Measurements from ENCODE around the gene MPPED1. TPM values are rescaled to one million over a fixed set of nuclear protein-coding genes. Genes with fewer than 3 reads are reported as not detected.

The MPPED1 gene
- total and polyA plus RNA-seq, 3 experiments from 2014 or later, result not detected

DNA sequence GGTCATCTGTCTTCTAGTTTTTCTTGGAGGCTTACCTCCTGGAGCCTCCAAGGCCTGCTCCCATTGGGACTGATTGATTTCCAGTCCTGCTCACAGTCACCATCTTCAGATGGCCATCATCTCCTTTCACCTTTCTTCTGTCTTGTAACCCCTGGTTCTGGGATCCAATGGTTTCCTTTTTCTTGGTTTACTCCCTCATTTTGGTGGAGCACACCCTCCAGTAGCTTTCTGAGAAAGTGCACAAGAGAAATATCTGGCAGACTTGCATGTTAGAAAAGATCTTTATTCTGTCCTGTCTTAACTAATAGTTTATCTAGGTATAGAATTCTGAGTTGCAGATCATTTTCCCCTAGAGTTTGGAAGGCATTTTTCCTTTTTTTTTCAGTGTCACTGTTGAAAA, 50.9 kb downstream of the MPPED1 start:
- Mint-ChIP-seq H3K36me3 (peaks cover 0 to 12% (median 2%) of the 10 kb centered on the region in 3 donors), H3K9me3 (peaks cover 11 to 21% (median 16%) of the 10 kb centered on the region in 5 donors), H3K27me3 (peaks cover 23 to 64% of the 10 kb centered on the region in 2 donors), H3K27ac (no peak overlapping the region), H3K4me3 (no peak overlapping the region), H3K4me1 (no peaks in the 10 kb centered on the region)
- no peak for DNase-seq
- ChIA-PET CTCF (no interaction called here), POLR2A (no interaction called here)
- Histone ChIP-seq H3K36me3 (ENCODE audit: insufficient read depth, low read length) (no peaks in the 10 kb centered on the region), H3K27ac (ENCODE audit: low read depth, low read length) (no peak overlapping the region), H3K9me3 (ENCODE audit: low read length) (no peaks in the 10 kb centered on the region), H3K27me3 (ENCODE audit: insufficient read depth, low read length, poor library complexity, severe bottlenecking) (no peaks in the 10 kb centered on the region), H3K4me1 (ENCODE audit: insufficient read depth, low read length) (no peaks in the 10 kb centered on the region), H3K4me3 (ENCODE audit: low read length) (no peak overlapping the region)

DNA sequence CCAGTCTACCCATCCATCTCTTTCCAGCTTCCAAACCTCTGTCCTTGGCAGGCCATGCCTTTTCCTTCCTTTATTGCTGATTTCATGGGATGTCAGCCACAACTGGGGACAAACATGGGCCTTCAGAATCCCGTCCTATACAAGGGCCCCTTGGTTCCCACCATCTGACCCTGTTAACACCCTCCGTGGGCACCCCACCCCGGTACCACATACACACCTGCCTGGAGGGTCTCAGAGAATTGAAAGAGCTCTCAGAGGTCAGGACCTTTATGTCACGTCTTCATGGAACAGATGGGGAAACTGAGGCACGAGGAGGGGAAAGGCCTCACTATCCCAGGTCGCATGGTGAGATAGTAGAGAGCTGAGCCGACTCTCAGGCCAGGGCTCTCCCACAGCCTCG, 53.0 kb downstream of the MPPED1 start:
- peaks cover 29 to 66% of the 10 kb centered on the region in 2 donors for H3K27me3 Mint-ChIP-seq

DNA sequence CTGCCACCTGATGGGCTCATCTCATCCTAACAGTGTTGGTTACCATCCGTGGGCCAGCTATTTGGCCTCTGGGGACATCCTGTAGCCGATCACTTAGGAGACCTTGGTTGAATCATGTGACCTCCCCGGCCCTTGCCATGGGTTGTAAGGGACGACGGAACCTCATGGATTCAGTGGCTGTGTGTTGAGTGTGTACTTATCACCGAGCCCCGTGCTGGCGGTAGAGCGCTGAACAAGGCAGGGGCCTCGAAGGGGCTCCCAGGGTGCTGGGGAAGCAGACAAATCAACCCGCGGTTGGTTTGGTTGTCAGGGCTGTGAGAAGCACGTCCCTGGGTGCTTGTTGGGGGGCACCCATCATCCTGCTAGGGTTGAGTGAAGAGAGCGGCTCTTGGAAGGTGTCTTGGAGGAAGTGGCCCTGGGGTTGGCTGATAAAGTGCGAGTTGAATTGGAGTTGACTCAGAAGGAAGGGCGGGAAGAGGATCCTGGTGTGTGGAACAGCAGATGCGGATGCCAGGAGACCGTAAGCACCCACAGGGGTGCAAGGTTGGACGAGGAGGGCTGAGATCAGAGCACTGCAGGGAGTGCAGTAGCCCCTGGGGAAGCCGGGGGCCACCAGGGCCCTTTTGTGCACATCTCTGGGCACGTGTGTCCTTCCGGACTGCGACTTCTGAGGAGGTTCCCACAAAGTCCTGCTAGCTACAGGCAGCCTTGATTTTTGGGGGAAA, 53.6 kb downstream of the MPPED1 start:
- H3K27me3 ChIP-seq (ENCODE audit: insufficient read depth, low read length, poor library complexity, severe bottlenecking), result no peaks in the 10 kb centered on the region
- no peak for DNase-seq
- Mint-ChIP-seq H3K9me3 (peaks cover 11 to 21% (median 16%) of the 10 kb centered on the region in 5 donors), H3K4me3 (no peak overlapping the region), H3K4me1 (no peaks in the 10 kb centered on the region), H3K27me3 (peaks cover 31 to 70% of the 10 kb centered on the region in 2 donors), H3K36me3 (peaks cover 0 to 12% (median 2%) of the 10 kb centered on the region in 3 donors), H3K27ac (no peak overlapping the region)
- H3K9me3 ChIP-seq (ENCODE audit: low read length), result no peaks in the 10 kb centered on the region
- no peaks in the 10 kb centered on the region for H3K36me3 ChIP-seq (ENCODE audit: insufficient read depth, low read length)
- no peak overlapping the region for H3K4me3 ChIP-seq (ENCODE audit: low read length)
- CTCF ChIA-PET, result no interaction called here
- H3K4me1 ChIP-seq (ENCODE audit: insufficient read depth, low read length), result no peaks in the 10 kb centered on the region
- POLR2A ChIA-PET, result no interaction called here
- H3K27ac ChIP-seq (ENCODE audit: low read depth, low read length), result no peak overlapping the region

More for the DNA sequence above, 53.0 kb downstream of the MPPED1 start:
- Histone ChIP-seq H3K9me3 (ENCODE audit: low read length) (no peaks in the 10 kb centered on the region), H3K36me3 (ENCODE audit: insufficient read depth, low read length) (no peaks in the 10 kb centered on the region), H3K4me1 (ENCODE audit: insufficient read depth, low read length) (no peaks in the 10 kb centered on the region), H3K4me3 (ENCODE audit: low read length) (no peak overlapping the region), H3K27ac (ENCODE audit: low read depth, low read length) (no peak overlapping the region), H3K27me3 (ENCODE audit: insufficient read depth, low read length, poor library complexity, severe bottlenecking) (no peaks in the 10 kb centered on the region)
- H3K36me3 Mint-ChIP-seq, result peaks cover 0 to 12% (median 2%) of the 10 kb centered on the region in 3 donors
- H3K27ac Mint-ChIP-seq, result peak overlapping the region in 1 of 8 donors; percentile 2
- POLR2A ChIA-PET, result no interaction called here
- no peaks in the 10 kb centered on the region for H3K4me1 Mint-ChIP-seq
- H3K9me3 Mint-ChIP-seq, result peaks cover 11 to 21% (median 16%) of the 10 kb centered on the region in 5 donors
- no peak for DNase-seq
- H3K4me3 Mint-ChIP-seq, result no peak overlapping the region
- CTCF ChIA-PET, result no interaction called here

DNA sequence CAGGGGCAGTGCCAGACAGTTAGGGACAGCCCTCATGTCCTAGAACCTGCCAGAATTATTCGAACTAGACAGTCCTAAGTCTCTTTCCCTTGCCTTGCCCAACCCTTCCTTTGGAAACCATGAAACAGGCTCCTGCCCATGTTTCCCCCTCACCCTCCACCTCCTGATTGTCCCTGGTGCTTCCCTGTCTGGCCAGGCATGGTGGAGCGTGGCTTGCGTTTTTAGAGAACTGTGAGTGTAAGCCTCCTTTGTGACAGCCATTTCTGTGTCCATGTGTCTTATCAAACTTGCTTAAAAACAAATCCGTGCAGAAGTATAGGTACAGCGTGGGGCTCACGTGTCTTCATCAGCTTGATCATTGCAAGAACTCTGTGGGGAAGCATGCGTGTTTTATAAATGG, 54.9 kb downstream of the MPPED1 start:
- CTCF ChIA-PET, result no interaction called here
- no peaks in the 10 kb centered on the region for H3K4me1 ChIP-seq (ENCODE audit: insufficient read depth, low read length)
- no peak overlapping the region for H3K4me3 ChIP-seq (ENCODE audit: low read length)
- H3K27ac ChIP-seq (ENCODE audit: low read depth, low read length), result no peak overlapping the region
- Mint-ChIP-seq H3K36me3 (peaks cover 0 to 12% (median 0%) of the 10 kb centered on the region in 3 donors), H3K27ac (no peak overlapping the region), H3K9me3 (peaks cover 11 to 14% (median 13%) of the 10 kb centered on the region in 5 donors), H3K27me3 (peaks cover 27 to 67% of the 10 kb centered on the region in 2 donors), H3K4me3 (no peak overlapping the region), H3K4me1 (no peaks in the 10 kb centered on the region)
- no peaks in the 10 kb centered on the region for H3K27me3 ChIP-seq (ENCODE audit: insufficient read depth, low read length, poor library complexity, severe bottlenecking)
- no peak for DNase-seq
- H3K9me3 ChIP-seq (ENCODE audit: low read length), result no peaks in the 10 kb centered on the region
- POLR2A ChIA-PET, result no interaction called here
- H3K36me3 ChIP-seq (ENCODE audit: insufficient read depth, low read length), result no peaks in the 10 kb centered on the region

DNA sequence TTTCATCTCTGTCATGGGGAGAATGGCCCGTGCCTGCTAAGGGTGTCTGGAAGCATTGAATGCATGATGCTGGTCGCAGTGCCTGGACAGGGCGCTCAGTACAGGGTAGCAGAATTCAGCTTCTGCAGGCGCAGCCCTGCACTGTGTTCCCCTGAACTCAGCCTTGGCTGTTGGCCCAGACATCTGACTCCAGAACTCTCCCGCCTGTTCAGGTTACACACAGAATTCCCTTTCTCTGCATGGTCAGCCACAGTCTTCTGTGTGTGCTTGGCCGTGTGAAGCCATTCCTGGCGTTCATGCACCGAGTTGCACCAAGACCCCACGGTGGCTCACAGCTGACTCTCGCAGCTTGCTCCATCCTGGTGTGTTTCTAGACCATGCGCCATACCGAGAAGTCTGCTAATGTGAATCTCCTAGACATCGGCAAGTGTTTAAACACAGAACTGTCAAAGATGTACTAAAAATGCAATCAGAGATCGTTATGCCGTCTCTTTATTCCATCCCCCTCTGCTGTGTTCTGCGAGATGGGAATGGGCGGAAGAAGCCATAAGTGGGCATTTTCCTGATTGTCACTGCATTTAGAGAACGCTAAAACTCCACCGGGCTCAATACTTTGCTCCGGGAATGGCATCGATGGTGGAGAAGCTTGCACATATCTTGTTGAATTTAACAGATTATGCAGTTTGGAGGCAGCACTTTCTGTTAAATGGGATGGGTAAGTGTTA, 55.6 kb downstream of the MPPED1 start:
- H3K4me3 Mint-ChIP-seq, result no peak overlapping the region
- no peaks in the 10 kb centered on the region for H3K4me1 Mint-ChIP-seq
- H3K4me3 ChIP-seq (ENCODE audit: low read length), result no peak overlapping the region
- ChIA-PET CTCF (no interaction called here), POLR2A (no interaction called here)
- H3K36me3 ChIP-seq (ENCODE audit: insufficient read depth, low read length), result no peaks in the 10 kb centered on the region
- H3K36me3 Mint-ChIP-seq, result peaks cover 0 to 12% (median 0%) of the 10 kb centered on the region in 3 donors
- H3K27me3 ChIP-seq (ENCODE audit: insufficient read depth, low read length, poor library complexity, severe bottlenecking), result no peaks in the 10 kb centered on the region
- H3K9me3 ChIP-seq (ENCODE audit: low read length), result no peaks in the 10 kb centered on the region
- H3K27me3 Mint-ChIP-seq, result peaks cover 27 to 72% of the 10 kb centered on the region in 2 donors
- peaks cover 11 to 14% (median 13%) of the 10 kb centered on the region in 5 donors for H3K9me3 Mint-ChIP-seq
- no peak for DNase-seq
- no peak overlapping the region for H3K27ac ChIP-seq (ENCODE audit: low read depth, low read length)
- H3K4me1 ChIP-seq (ENCODE audit: insufficient read depth, low read length), result no peaks in the 10 kb centered on the region
- no peak overlapping the region for H3K27ac Mint-ChIP-seq

DNA sequence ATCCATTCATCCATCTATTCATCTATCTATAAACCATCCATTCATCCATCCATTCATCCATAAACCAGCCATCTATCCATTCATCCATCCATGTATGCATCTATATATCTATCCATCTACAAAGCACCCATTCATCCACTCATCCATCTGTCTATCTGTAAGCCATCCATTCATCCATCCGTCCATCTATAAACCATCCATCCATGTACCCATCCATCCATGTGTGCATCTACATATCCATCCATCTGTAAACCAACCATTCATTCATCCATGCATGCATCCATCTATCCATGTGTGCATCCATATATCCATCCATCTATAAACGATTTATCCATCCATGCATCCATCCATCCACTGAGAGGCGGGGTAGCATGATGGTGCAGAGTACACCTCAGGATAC, 58.4 kb downstream of the MPPED1 start:
- H3K36me3 ChIP-seq (ENCODE audit: insufficient read depth, low read length), result no peaks in the 10 kb centered on the region
- ChIA-PET POLR2A (no interaction called here), CTCF (no interaction called here)
- H3K9me3 ChIP-seq (ENCODE audit: low read length), result no peaks in the 10 kb centered on the region
- Mint-ChIP-seq H3K36me3 (no peaks in the 10 kb centered on the region), H3K27me3 (peaks cover 28 to 63% of the 10 kb centered on the region in 2 donors), H3K4me3 (no peak overlapping the region), H3K4me1 (no peaks in the 10 kb centered on the region), H3K9me3 (no peaks in the 10 kb centered on the region), H3K27ac (no peak overlapping the region)
- H3K4me1 ChIP-seq (ENCODE audit: insufficient read depth, low read length), result no peaks in the 10 kb centered on the region
- H3K27ac ChIP-seq (ENCODE audit: low read depth, low read length), result no peak overlapping the region
- no peaks in the 10 kb centered on the region for H3K27me3 ChIP-seq (ENCODE audit: insufficient read depth, low read length, poor library complexity, severe bottlenecking)
- DNase-seq, result no peak
- no peak overlapping the region for H3K4me3 ChIP-seq (ENCODE audit: low read length)

DNA sequence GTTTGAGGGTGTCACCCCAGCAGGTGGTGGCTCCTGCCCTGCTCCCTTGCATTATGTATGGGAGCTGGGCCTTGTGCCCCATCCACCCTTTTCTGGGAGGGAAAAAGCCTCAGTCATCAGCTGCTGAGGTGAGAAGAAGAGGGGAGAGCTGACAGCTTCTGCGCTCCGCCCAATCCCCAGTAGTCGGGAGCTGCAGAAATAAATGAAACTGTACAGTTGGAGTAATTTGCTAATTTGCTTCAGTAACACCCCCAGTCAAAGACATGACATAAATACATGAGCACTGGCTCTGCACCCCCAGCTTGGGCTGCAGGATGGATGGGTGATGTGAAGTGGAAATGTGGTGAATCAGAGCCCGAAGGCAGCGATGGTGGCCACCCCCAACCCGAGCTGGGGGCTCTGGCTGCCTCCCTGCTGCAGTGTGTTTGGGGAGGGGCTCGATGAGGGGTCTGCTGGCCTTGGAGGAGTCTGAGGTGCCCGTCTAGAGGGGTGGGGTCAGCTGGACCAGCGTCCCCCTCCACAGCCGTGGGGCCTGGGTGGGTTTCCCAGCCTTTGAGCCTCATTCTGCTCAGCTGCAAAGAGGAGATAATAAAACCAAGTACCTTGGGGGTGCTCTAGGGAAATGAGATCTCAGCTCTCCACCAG, 59.2 kb downstream of the MPPED1 start:
- no peak overlapping the region for H3K27ac Mint-ChIP-seq
- H3K9me3 ChIP-seq (ENCODE audit: low read length), result no peaks in the 10 kb centered on the region
- no peaks in the 10 kb centered on the region for H3K9me3 Mint-ChIP-seq
- ChIA-PET CTCF (no interaction called here), POLR2A (no interaction called here)
- no peak overlapping the region for H3K4me3 ChIP-seq (ENCODE audit: low read length)
- H3K36me3 Mint-ChIP-seq, result no peaks in the 10 kb centered on the region
- no peaks in the 10 kb centered on the region for H3K4me1 Mint-ChIP-seq
- H3K4me3 Mint-ChIP-seq, result no peak overlapping the region
- no peaks in the 10 kb centered on the region for H3K4me1 ChIP-seq (ENCODE audit: insufficient read depth, low read length)
- no peaks in the 10 kb centered on the region for H3K27me3 ChIP-seq (ENCODE audit: insufficient read depth, low read length, poor library complexity, severe bottlenecking)
- no peak overlapping the region for H3K27ac ChIP-seq (ENCODE audit: low read depth, low read length)
- no peaks in the 10 kb centered on the region for H3K36me3 ChIP-seq (ENCODE audit: insufficient read depth, low read length)
- H3K27me3 Mint-ChIP-seq, result peaks cover 27 to 59% of the 10 kb centered on the region in 2 donors
- no peak for DNase-seq

DNA sequence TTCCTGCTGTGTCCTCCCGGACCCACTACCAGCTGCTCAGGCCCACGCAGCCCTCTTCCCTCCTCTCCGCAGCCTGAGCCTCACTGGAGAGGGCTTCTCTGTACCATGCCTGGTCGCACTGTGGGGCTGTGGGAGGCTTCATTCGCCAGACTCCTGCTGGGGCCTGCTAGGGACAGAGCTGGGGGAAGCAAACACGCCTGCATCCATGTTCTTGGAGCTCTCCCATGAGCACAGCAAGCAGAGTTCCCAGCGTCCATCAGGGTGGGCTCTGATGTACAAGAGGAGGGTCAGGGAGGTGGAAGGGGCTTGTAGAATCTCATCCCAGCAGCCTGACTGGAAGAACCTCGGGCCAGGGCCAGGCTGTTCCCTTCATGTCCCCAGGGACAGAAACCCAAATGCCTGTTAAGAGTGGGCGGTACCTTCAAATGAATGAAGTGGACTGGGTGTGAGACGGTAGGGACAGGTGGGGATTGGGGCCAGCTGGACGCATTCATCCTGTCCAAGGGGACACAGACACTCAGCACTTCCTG, 59.9 kb downstream of the MPPED1 start:
- Mint-ChIP-seq H3K9me3 (no peaks in the 10 kb centered on the region), H3K4me3 (no peak overlapping the region), H3K27me3 (peaks cover 26 to 55% of the 10 kb centered on the region in 2 donors), H3K4me1 (no peaks in the 10 kb centered on the region), H3K27ac (no peak overlapping the region), H3K36me3 (no peaks in the 10 kb centered on the region)
- H3K27me3 ChIP-seq (ENCODE audit: insufficient read depth, low read length, poor library complexity, severe bottlenecking), result no peaks in the 10 kb centered on the region
- CTCF ChIA-PET, result no interaction called here
- H3K4me1 ChIP-seq (ENCODE audit: insufficient read depth, low read length), result no peaks in the 10 kb centered on the region
- POLR2A ChIA-PET, result no interaction called here
- no peak for DNase-seq
- no peaks in the 10 kb centered on the region for H3K9me3 ChIP-seq (ENCODE audit: low read length)
- no peak overlapping the region for H3K4me3 ChIP-seq (ENCODE audit: low read length)
- no peak overlapping the region for H3K27ac ChIP-seq (ENCODE audit: low read depth, low read length)
- H3K36me3 ChIP-seq (ENCODE audit: insufficient read depth, low read length), result no peaks in the 10 kb centered on the region
